Measurements from ENCODE around the gene METTL24. TPM values are rescaled to one million over a fixed set of nuclear protein-coding genes. Genes with fewer than 3 reads are reported as not detected.

METTL24 gene
- total RNA-seq, 1 experiment from 2014 or later = not detected

DNA sequence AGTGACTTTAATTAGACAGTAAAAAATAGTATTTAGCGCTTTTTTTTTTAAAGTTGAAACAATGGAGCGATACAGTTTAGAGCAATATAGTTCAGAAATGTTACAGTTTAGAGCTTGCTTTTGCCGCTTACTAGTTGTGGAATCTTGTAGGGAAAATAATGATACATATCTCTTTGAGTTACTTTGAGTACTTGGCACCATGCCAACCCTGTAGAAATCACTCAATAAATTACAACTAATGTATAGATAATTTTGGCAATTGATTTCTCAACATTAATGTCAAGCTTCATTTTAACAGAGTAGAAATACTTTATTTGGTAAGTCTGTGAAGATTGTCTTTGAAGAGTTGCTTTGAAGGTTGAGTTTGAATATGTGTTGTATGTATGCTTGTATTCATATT lies 150.5 kb downstream of the METTL24 start:
- no peaks in the 10 kb centered on the region for H3K9me2 ChIP-seq (replicated peaks; ENCODE audit: insufficient read depth, low read length)
- no peak overlapping the region for H3K9ac ChIP-seq (ENCODE audit: low read length)
- H3K79me2 ChIP-seq (ENCODE audit: low read length) = peaks cover 64% of the 10 kb centered on the region
- peaks cover 46% of the 10 kb centered on the region for H3K36me3 ChIP-seq (ENCODE audit: insufficient read depth, low read length)
- peaks cover 48% of the 10 kb centered on the region for H3K4me1 ChIP-seq (ENCODE audit: low read length)
- H3K27me3 ChIP-seq (ENCODE audit: low read length) = no peaks in the 10 kb centered on the region
- H3K27ac ChIP-seq (ENCODE audit: low read length) = no peak overlapping the region; the same call in 1 of the 2 replicates
- H3K4me3 ChIP-seq (ENCODE audit: low read length) = no peak overlapping the region
- no peaks in the 10 kb centered on the region for H3K9me3 ChIP-seq (ENCODE audit: low read length)
- no peaks in the 10 kb centered on the region for H4K20me1 ChIP-seq (ENCODE audit: insufficient read depth, low read depth, low read length)
- no peak overlapping the region for H2AFZ ChIP-seq (ENCODE audit: low read length)
- no peak overlapping the region for H3K4me2 ChIP-seq (ENCODE audit: low read depth, low read length, poor library complexity, severe bottlenecking)
- DNase-seq = no peak

GRCh38 chr6:110201151-110201884 lies 156.8 kb downstream of the METTL24 start:
- H2AFZ ChIP-seq (ENCODE audit: low read length) = no peak overlapping the region
- peak overlapping the region; percentile 85 for H3K27ac ChIP-seq (ENCODE audit: low read length)
- H3K4me1 ChIP-seq (ENCODE audit: low read length) = peaks cover 81% of the 10 kb centered on the region
- H3K79me2 ChIP-seq (ENCODE audit: low read length) = peaks cover 88% of the 10 kb centered on the region
- DNase-seq = peak; percentile 74
- H4K20me1 ChIP-seq (ENCODE audit: insufficient read depth, low read depth, low read length) = no peaks in the 10 kb centered on the region
- peak overlapping the region; percentile 25 for H3K9ac ChIP-seq (ENCODE audit: low read length)
- H3K9me3 ChIP-seq (ENCODE audit: low read length) = no peaks in the 10 kb centered on the region
- H3K4me2 ChIP-seq (ENCODE audit: low read depth, low read length, poor library complexity, severe bottlenecking) = peak overlapping the region; percentile 71
- no peaks in the 10 kb centered on the region for H3K27me3 ChIP-seq (ENCODE audit: low read length)
- no peaks in the 10 kb centered on the region for H3K9me2 ChIP-seq (replicated peaks; ENCODE audit: insufficient read depth, low read length)
- peaks cover 17% of the 10 kb centered on the region for H3K36me3 ChIP-seq (ENCODE audit: insufficient read depth, low read length)
- H3K4me3 ChIP-seq (ENCODE audit: low read length) = peak overlapping the region; percentile 37

GRCh38 chr6:110198561-110198960 lies 159.6 kb downstream of the METTL24 start:
- Histone ChIP-seq H3K9me2 (replicated peaks; ENCODE audit: insufficient read depth, low read length) (no peaks in the 10 kb centered on the region), H2AFZ (ENCODE audit: low read length) (no peak overlapping the region), H3K4me1 (ENCODE audit: low read length) (peaks cover 60% of the 10 kb centered on the region), H3K4me2 (ENCODE audit: low read depth, low read length, poor library complexity, severe bottlenecking) (no peak overlapping the region), H3K9ac (ENCODE audit: low read length) (no peak overlapping the region), H3K36me3 (ENCODE audit: insufficient read depth, low read length) (peaks cover 43% of the 10 kb centered on the region), H3K27me3 (ENCODE audit: low read length) (no peaks in the 10 kb centered on the region), H3K4me3 (ENCODE audit: low read length) (no peak overlapping the region), H3K27ac (ENCODE audit: low read length) (no peak overlapping the region), H3K9me3 (ENCODE audit: low read length) (no peaks in the 10 kb centered on the region), H3K79me2 (ENCODE audit: low read length) (peaks cover 99% of the 10 kb centered on the region), H4K20me1 (ENCODE audit: insufficient read depth, low read depth, low read length) (no peaks in the 10 kb centered on the region)
- DNase-seq = no peak

DNA sequence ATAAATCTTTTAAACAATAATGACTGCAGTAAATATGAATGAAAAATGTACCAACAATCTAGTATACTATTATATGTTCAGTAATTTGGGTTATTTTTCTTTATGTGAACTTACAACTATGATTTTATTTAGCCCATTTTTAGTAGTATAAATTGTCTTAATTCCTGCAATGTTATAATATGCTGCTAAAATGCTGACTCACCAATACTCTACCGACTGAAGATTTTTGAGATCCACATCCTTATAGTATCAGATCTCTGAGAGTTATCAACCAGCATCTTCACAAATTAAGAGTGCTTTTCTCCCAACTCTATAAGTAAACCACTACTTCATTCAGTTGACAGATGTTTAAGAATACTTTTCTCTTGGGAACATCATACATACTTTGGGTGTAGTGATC lies 161.3 kb downstream of the METTL24 start:
- H3K36me3 ChIP-seq (ENCODE audit: insufficient read depth, low read length) = peaks cover 51% of the 10 kb centered on the region

DNA sequence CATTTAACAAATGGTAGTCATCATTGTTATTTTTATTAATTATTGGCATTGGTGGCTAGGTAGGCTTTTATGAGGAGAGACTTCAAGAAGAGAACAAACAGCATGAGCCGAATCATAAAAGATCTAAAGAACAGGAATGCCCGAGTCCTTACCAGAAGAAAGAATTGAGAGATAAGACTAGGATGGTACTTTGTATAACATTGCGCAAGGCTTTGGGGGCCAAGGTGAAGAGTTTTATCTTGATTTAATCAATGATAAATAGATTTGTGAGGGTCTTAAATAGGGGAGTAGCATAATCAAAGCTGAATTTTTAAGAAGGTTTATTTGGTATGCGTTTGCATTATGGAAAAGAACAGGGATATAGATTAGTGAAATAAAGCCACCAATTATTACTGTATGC lies 162.5 kb downstream of the METTL24 start:
- H4K20me1 ChIP-seq (ENCODE audit: insufficient read depth, low read depth, low read length) = no peaks in the 10 kb centered on the region
- DNase-seq = no peak
- no peak overlapping the region for H2AFZ ChIP-seq (ENCODE audit: low read length)
- no peaks in the 10 kb centered on the region for H3K27me3 ChIP-seq (ENCODE audit: low read length)
- H3K9me3 ChIP-seq (ENCODE audit: low read length) = no peaks in the 10 kb centered on the region
- no peaks in the 10 kb centered on the region for H3K9me2 ChIP-seq (replicated peaks; ENCODE audit: insufficient read depth, low read length)
- peaks cover 49% of the 10 kb centered on the region for H3K4me1 ChIP-seq (ENCODE audit: low read length)
- no peak overlapping the region for H3K9ac ChIP-seq (ENCODE audit: low read length)
- no peak overlapping the region for H3K4me2 ChIP-seq (ENCODE audit: low read depth, low read length, poor library complexity, severe bottlenecking)
- H3K4me3 ChIP-seq (ENCODE audit: low read length) = no peak overlapping the region
- H3K27ac ChIP-seq (ENCODE audit: low read length) = no peak overlapping the region
- H3K79me2 ChIP-seq (ENCODE audit: low read length) = peaks cover 98% of the 10 kb centered on the region
- H3K36me3 ChIP-seq (ENCODE audit: insufficient read depth, low read length) = peaks cover 51% of the 10 kb centered on the region

More for the DNA sequence above, 161.3 kb downstream of the METTL24 start:
- Histone ChIP-seq H3K9me3 (ENCODE audit: low read length) (no peaks in the 10 kb centered on the region), H3K9ac (ENCODE audit: low read length) (no peak overlapping the region), H3K79me2 (ENCODE audit: low read length) (peaks cover 98% of the 10 kb centered on the region), H3K4me3 (ENCODE audit: low read length) (no peak overlapping the region), H3K27ac (ENCODE audit: low read length) (no peak overlapping the region), H3K4me1 (ENCODE audit: low read length) (peaks cover 51% of the 10 kb centered on the region), H4K20me1 (ENCODE audit: insufficient read depth, low read depth, low read length) (no peaks in the 10 kb centered on the region), H3K9me2 (replicated peaks; ENCODE audit: insufficient read depth, low read length) (no peaks in the 10 kb centered on the region), H3K27me3 (ENCODE audit: low read length) (no peaks in the 10 kb centered on the region), H3K4me2 (ENCODE audit: low read depth, low read length, poor library complexity, severe bottlenecking) (no peak overlapping the region), H2AFZ (ENCODE audit: low read length) (no peak overlapping the region)
- no peak for DNase-seq

Other genes with a start within 250 kb of the METTL24 start
- 9.0 and 18.0 TPM in 2 replicates for gene WASF1, start 178.7 kb downstream of the METTL24 start, total RNA-seq (2014; rRNA removed; shearing (Covaris generic); ENCODE audit: low replicate concordance)
- 35.5 and 39.5 TPM in 2 replicates for gene CDC40, start 177.9 kb downstream of the METTL24 start, total RNA-seq (2014; rRNA removed; shearing (Covaris generic); ENCODE audit: low replicate concordance)
- not detected in 2 replicates for gene DDO, start 57.2 kb upstream of the METTL24 start, total RNA-seq (2014; rRNA removed; shearing (Covaris generic); ENCODE audit: low replicate concordance)
- not detected in 2 replicates for gene SLC22A16, start 118.3 kb upstream of the METTL24 start, total RNA-seq (2014; rRNA removed; shearing (Covaris generic); ENCODE audit: low replicate concordance)

All from Karpas-422 (cell line).